Mucosa of stomach (tissue), 1 donor: ENCODE data around the gene HSD17B12.

Experiments
- H3K27me3 ChIP-seq: one replicate; pipeline ENCODE4 v1.7.0; 2013; ENCODE audit warnings: mild to moderate bottlenecking, low read length; ENCODE audit not compliant: control insufficient read depth, insufficient read depth
- H3K36me3 ChIP-seq: one replicate; pipeline ENCODE4 v1.7.0; 2013; ENCODE audit warnings: low read length; ENCODE audit not compliant: control insufficient read depth, insufficient read depth
- H3K4me1 ChIP-seq: one replicate; pipeline ENCODE4 v1.7.0; 2013; ENCODE audit warnings: mild to moderate bottlenecking, low read length; ENCODE audit not compliant: control insufficient read depth, insufficient read depth
- H3K4me3 ChIP-seq: one replicate; pipeline ENCODE4 v1.7.0; 2013; ENCODE audit warnings: low read length
- H3K9ac ChIP-seq: one replicate; pipeline ENCODE4 v1.7.0; 2013; ENCODE audit warnings: mild to moderate bottlenecking, low read length, moderate library complexity
- H3K9me3 ChIP-seq: one replicate; pipeline ENCODE4 v1.7.0; 2013; ENCODE audit warnings: mild to moderate bottlenecking, low read length, moderate library complexity; ENCODE audit not compliant: control insufficient read depth
- donor health status: Pancreatic carcinoma.

Gene HSD17B12

GRCh38 chr11:43787824-43788223, 107.3 kb downstream of the HSD17B12 start:
- no peaks in the 10 kb centered on the region for H3K9me3 ChIP-seq
- H3K4me1 ChIP-seq: no peaks in the 10 kb centered on the region
- no peak overlapping the region for H3K4me3 ChIP-seq
- H3K9ac ChIP-seq: no peak overlapping the region
- no peaks in the 10 kb centered on the region for H3K36me3 ChIP-seq
- H3K27me3 ChIP-seq: no peaks in the 10 kb centered on the region

DNA sequence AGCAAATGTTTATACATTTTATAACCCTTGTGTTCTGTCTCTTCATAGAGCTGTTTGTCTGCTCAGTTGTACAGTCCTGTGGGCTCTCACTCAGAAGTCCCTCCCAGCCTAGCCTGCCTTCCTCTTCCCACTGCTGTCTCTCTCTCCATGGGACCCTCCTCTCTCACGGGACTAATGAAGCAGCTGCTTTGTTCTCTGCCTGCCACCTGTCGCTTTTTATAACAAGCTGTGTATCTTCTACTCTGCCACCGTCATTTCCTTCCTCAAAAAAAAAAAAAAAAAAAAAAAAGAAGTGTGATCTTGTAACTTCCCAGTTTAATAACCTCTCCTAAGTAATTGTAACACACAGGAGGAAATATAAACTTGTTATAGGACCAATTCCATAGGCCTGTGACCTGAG, 107.9 kb downstream of the HSD17B12 start:
- H3K4me3 ChIP-seq: no peak overlapping the region
- no peaks in the 10 kb centered on the region for H3K27me3 ChIP-seq
- H3K9me3 ChIP-seq: no peaks in the 10 kb centered on the region
- H3K36me3 ChIP-seq: no peaks in the 10 kb centered on the region
- no peaks in the 10 kb centered on the region for H3K4me1 ChIP-seq
- H3K9ac ChIP-seq: no peak overlapping the region

DNA sequence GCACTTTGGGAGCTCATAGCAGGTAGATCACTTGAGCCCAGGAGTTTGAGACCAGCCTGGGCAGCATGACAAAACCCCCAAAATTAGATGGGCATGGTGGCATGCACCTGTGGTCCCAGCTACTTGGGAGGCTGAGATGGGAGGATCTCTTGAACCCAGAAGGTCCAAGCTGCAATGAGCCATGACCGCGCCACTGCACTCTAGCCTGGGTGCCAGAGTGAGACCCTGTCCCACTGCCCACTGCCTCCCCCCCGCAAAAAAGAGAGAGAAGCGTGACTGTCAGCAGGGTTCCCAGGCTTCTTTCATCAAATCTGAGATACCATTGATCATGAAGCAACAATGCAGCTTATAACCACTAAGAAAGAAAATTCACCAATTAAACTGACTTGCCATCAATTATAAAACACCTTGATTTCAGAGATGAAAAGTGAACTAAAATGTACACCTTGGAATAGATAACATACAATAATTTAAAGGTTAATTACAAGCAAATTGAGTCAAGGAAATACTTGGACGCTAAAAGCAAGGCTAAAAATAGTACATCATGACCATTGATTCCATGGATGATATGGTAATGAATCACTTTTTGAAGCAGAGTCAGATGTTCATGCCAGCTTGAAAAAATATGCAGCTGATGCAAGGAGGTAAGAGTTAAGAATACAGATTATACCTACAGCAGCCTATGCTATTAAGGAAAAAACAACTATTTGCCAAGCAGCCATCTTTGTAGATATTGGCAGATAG, 109.3 kb downstream of the HSD17B12 start:
- H3K4me3 ChIP-seq: no peak overlapping the region
- H3K36me3 ChIP-seq: no peaks in the 10 kb centered on the region
- no peaks in the 10 kb centered on the region for H3K4me1 ChIP-seq
- H3K9me3 ChIP-seq: no peaks in the 10 kb centered on the region
- H3K27me3 ChIP-seq: no peaks in the 10 kb centered on the region
- H3K9ac ChIP-seq: no peak overlapping the region

DNA sequence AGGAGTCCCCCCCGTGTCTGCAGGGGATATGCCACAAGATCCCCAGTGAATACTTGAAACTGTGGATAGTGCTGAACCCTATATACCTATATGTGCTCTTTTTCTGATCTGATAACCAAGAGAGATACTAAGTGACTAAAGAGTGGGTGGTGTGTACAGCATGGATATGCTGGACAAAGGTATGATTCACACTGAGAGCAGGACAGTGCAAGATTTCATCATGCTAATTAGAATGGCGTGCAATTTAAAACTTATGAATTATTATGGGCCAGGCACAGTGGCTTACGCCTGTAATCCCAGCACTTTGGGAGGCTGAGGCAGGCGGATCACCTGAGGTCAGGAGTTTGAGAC, 109.9 kb downstream of the HSD17B12 start:
- no peaks in the 10 kb centered on the region for H3K9me3 ChIP-seq
- no peaks in the 10 kb centered on the region for H3K36me3 ChIP-seq
- H3K27me3 ChIP-seq: no peaks in the 10 kb centered on the region
- no peak overlapping the region for H3K9ac ChIP-seq
- no peak overlapping the region for H3K4me3 ChIP-seq
- H3K4me1 ChIP-seq: no peaks in the 10 kb centered on the region

DNA sequence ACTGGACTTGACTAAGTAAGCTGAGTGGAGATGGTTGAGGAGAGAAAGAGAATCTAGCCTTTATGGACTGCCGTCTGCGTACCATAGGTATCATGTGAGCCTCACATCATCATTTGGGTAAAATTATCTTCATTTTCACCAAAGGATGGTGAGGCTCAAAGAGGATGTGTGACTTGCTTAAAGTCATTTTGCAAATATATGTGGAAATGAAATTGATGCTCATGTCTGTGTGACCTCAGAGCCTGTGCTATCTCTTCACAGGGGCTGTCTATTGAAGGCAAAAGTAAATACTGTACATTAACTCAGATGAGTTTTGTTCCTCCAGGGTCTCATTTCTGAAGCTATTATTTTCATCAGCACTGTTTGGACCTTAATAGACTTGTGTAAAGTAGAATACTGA, 116.8 kb downstream of the HSD17B12 start:
- H3K9ac ChIP-seq: no peak overlapping the region
- no peaks in the 10 kb centered on the region for H3K4me1 ChIP-seq
- no peaks in the 10 kb centered on the region for H3K9me3 ChIP-seq
- no peak overlapping the region for H3K4me3 ChIP-seq
- H3K27me3 ChIP-seq: no peaks in the 10 kb centered on the region
- no peaks in the 10 kb centered on the region for H3K36me3 ChIP-seq

DNA sequence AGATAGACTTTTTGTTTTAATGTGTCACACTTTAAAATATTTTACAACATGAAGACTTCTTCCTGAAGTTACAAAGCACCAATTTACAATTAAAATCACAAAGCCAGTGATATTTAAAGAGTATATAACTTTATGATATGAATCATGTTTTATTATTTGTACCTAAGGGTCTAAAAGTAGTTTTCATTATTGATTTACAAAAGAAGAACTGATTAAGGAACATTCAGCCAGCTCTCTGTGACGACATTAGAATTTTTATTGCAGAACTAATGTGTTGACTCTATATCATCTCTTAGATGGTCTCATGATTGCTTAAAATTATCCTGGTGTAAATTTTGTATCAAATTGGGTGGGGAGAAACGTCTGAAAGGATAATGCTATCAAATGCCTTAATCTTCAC, 117.3 kb downstream of the HSD17B12 start:
- H3K27me3 ChIP-seq: no peaks in the 10 kb centered on the region
- H3K4me3 ChIP-seq: no peak overlapping the region
- no peak overlapping the region for H3K9ac ChIP-seq
- H3K9me3 ChIP-seq: no peaks in the 10 kb centered on the region
- H3K4me1 ChIP-seq: no peaks in the 10 kb centered on the region
- H3K36me3 ChIP-seq: no peaks in the 10 kb centered on the region

DNA sequence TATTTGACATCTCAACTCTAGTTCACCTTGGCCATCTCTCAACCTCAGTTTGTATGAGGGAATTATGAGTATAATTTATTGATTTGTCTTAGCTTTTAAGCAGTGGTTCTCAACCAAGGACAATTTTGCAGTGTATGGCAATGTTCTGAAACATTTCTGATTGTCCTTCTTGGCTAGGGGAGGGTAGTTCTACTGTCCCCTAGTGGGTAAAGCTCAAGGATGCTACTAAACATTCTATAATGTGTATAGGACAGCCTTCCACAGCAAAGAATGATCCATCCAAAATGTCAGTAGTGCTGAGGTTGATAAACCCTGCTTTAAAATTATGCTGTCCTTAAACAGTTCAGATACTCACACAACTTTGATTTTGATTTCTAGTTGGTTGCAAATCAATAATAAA, 122.0 kb downstream of the HSD17B12 start:
- Histone ChIP-seq H3K4me1 (no peaks in the 10 kb centered on the region), H3K4me3 (no peak overlapping the region), H3K36me3 (no peaks in the 10 kb centered on the region), H3K9me3 (no peaks in the 10 kb centered on the region), H3K27me3 (no peaks in the 10 kb centered on the region), H3K9ac (no peak overlapping the region)

DNA sequence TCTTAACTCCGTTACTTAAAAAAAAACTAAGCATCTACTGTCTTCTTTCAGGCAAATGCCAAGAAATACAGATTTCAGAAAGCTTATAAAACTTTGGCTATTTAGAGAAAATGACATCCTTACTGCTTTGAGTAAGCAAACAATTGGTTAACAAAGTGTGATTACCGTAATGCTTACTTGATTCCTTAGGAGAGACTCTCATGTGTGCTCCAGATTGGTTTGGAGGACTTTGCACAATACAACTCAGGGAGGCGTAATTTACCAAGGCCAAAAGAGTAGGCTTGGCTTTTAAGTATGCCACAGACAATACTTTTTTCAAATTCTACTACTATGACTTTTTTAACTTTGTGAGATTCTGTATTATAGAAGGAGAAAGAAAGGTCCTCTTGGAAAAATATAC, 123.2 kb downstream of the HSD17B12 start:
- Histone ChIP-seq H3K27me3 (no peaks in the 10 kb centered on the region), H3K9ac (no peak overlapping the region), H3K9me3 (no peaks in the 10 kb centered on the region), H3K36me3 (no peaks in the 10 kb centered on the region), H3K4me3 (no peak overlapping the region), H3K4me1 (no peaks in the 10 kb centered on the region)

GRCh38 chr11:43806976-43807375, 126.4 kb downstream of the HSD17B12 start:
- H3K9ac ChIP-seq: no peak overlapping the region
- no peaks in the 10 kb centered on the region for H3K4me1 ChIP-seq
- no peaks in the 10 kb centered on the region for H3K36me3 ChIP-seq
- no peak overlapping the region for H3K4me3 ChIP-seq
- H3K27me3 ChIP-seq: no peaks in the 10 kb centered on the region
- no peaks in the 10 kb centered on the region for H3K9me3 ChIP-seq

- Histone ChIP-seq H3K4me3 (no peak overlapping the region), H3K27me3 (no peaks in the 10 kb centered on the region), H3K4me1 (no peaks in the 10 kb centered on the region), H3K9me3 (no peaks in the 10 kb centered on the region), H3K36me3 (no peaks in the 10 kb centered on the region), H3K9ac (no peak overlapping the region)
Measured at GRCh38 chr11:43810929-43811596, 130.5 kb downstream of the HSD17B12 start.

DNA sequence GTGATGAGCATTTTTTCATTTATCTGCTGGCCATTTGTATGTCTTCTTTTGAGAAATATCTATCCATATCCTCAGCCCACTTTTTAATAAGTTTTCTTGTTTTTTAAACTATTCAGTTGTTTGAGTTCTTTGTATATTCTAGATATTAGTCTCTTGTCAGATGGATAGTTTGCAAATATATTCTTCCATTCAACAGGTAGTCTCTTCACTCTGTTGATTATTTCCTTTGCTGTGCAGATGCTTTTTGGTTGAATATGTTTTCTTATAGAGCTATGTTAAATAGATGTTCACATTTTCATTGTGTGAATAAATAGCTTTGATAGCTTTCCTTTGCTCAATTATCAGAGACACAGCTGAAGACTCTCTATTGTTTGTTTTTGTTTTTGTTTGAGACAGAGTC, 131.9 kb downstream of the HSD17B12 start:
- no peaks in the 10 kb centered on the region for H3K9me3 ChIP-seq
- H3K27me3 ChIP-seq: no peaks in the 10 kb centered on the region
- no peak overlapping the region for H3K4me3 ChIP-seq
- H3K9ac ChIP-seq: no peak overlapping the region
- no peaks in the 10 kb centered on the region for H3K4me1 ChIP-seq
- no peaks in the 10 kb centered on the region for H3K36me3 ChIP-seq

- no peaks in the 10 kb centered on the region for H3K36me3 ChIP-seq
- no peaks in the 10 kb centered on the region for H3K9me3 ChIP-seq
- no peaks in the 10 kb centered on the region for H3K27me3 ChIP-seq
- no peaks in the 10 kb centered on the region for H3K4me1 ChIP-seq
- no peak overlapping the region for H3K9ac ChIP-seq
- no peak overlapping the region for H3K4me3 ChIP-seq
Measured at GRCh38 chr11:43818220-43818619, 137.7 kb downstream of the HSD17B12 start.
